ENCODE data around the gene DMBX1. TPM values are rescaled to one million over a fixed set of nuclear protein-coding genes. Genes with fewer than 3 reads are reported as not detected.

The DMBX1 gene
- total RNA-seq, 1 experiment from 2014 or later = 2.3 TPM

DNA sequence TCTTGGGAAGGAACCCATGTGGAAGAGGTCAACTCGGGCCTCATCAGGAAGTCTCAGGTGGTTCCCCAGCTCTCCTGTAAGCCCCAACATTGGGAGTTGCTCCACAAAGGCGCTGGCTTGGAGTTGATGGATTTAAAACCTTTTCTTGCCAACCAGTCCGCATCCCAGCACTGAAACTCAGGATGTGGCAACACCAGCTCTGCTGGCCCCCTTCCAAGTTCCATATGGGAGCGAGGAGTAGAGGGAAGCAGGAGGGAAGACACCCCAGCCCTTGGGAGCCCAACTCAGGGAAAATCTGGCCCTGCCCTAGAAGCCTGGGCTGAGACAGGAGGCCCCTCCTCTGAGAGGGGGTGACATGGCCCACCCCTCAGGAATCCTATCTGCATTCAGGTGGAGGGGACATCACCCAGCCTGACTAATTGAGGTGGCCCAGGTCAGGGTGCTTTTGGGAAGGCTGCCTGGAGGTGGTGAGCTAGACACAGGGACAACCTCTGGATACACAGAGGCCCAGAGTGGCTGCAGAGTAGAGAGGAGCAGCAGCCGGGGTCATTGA, 33.1 kb upstream of the DMBX1 start:
- Histone ChIP-seq H2BK120ac (ENCODE audit: low read depth, low read length, poor library complexity, severe bottlenecking) (no peak overlapping the region), H4K91ac (ENCODE audit: insufficient read length, low read depth, low read length) (no peak overlapping the region), H3K23ac (ENCODE audit: insufficient read length, low read depth, low read length) (no peak overlapping the region), H3K79me1 (ENCODE audit: insufficient read depth, low read depth, low read length, poor library complexity, severe bottlenecking) (no peaks in the 10 kb centered on the region), H3K4me1 (ENCODE audit: insufficient read depth, low read length) (peaks cover 2% of the 10 kb centered on the region; the same call in 1 of the 2 replicates), H3K14ac (ENCODE audit: insufficient read depth, low read length) (no peak overlapping the region; the same call in 1 of the 2 replicates), H4K20me1 (ENCODE audit: control insufficient read depth, insufficient read depth, insufficient read length) (no peaks in the 10 kb centered on the region), H2AK5ac (ENCODE audit: insufficient read length, low read length) (no peak overlapping the region), H3K9me3 (ENCODE audit: control insufficient read depth, low read depth, low read length) (no peaks in the 10 kb centered on the region), H3K9ac (ENCODE audit: extremely low read depth, insufficient read length, low read length) (no peak overlapping the region), H3K4ac (ENCODE audit: low read depth, low read length) (no peak overlapping the region), H3K56ac (ENCODE audit: insufficient read length, low read depth, low read length) (no peak overlapping the region), H3K23me2 (ENCODE audit: insufficient read length, low read depth, low read length, poor library complexity, severe bottlenecking) (no peaks in the 10 kb centered on the region), H3K79me2 (ENCODE audit: insufficient read depth, low read length) (no peaks in the 10 kb centered on the region), H2BK15ac (ENCODE audit: low read depth, low read length) (no peak overlapping the region), H3K27ac (ENCODE audit: insufficient read length, low read depth, low read length) (no peak overlapping the region), H2BK20ac (ENCODE audit: low read depth, low read length, poor library complexity, severe bottlenecking) (no peak overlapping the region), H4K8ac (replicated peaks; ENCODE audit: insufficient read length, low read depth, low read length) (no peak overlapping the region), H4K5ac (ENCODE audit: insufficient read length, low read depth, low read length) (no peak overlapping the region), H2AFZ (ENCODE audit: low read length) (no peak overlapping the region), H3K18ac (ENCODE audit: insufficient read length, low read depth, low read length) (no peak overlapping the region), H2BK5ac (ENCODE audit: insufficient read length, low read length) (no peak overlapping the region), H2BK12ac (ENCODE audit: insufficient read length, low read depth, low read length) (no peak overlapping the region), H3K4me2 (ENCODE audit: insufficient read depth, insufficient read length, low read length) (no peak overlapping the region), H3K27me3 (ENCODE audit: insufficient read depth, low read length) (peaks cover 8% of the 10 kb centered on the region; the same call in 1 of the 2 replicates), H3T11ph (ENCODE audit: low read length) (no peak overlapping the region)
- TF ChIP-seq, protein P1, sequence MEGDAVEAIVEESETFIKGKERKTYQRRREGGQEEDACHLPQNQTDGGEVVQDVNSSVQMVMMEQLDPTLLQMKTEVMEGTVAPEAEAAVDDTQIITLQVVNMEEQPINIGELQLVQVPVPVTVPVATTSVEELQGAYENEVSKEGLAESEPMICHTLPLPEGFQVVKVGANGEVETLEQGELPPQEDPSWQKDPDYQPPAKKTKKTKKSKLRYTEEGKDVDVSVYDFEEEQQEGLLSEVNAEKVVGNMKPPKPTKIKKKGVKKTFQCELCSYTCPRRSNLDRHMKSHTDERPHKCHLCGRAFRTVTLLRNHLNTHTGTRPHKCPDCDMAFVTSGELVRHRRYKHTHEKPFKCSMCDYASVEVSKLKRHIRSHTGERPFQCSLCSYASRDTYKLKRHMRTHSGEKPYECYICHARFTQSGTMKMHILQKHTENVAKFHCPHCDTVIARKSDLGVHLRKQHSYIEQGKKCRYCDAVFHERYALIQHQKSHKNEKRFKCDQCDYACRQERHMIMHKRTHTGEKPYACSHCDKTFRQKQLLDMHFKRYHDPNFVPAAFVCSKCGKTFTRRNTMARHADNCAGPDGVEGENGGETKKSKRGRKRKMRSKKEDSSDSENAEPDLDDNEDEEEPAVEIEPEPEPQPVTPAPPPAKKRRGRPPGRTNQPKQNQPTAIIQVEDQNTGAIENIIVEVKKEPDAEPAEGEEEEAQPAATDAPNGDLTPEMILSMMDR (conservative IDR thresholded peaks at IDR 0.05) = no peak
- WGBS (ENCODE audit: extremely low coverage, insufficient read length, low lambda C conversion rate) = no CpG with 5 or more reads among the region's 5 CpGs
- H3K36me3 Mint-ChIP-seq (ENCODE audit: insufficient read depth in 1 of 3, low read depth in 3 of 3) = no peaks in the 10 kb centered on the region; a peak in 1 of 7 replicates
- no peak overlapping the region for H3K27ac Mint-ChIP-seq
- H3K9me3 Mint-ChIP-seq = peaks cover 0 to 3% of the 10 kb centered on the region in 2 experiments; a peak in 2 of 5 replicates
- DNase-seq = no peak
- peaks cover 29 to 62% of the 10 kb centered on the region in 2 experiments for H3K4me1 Mint-ChIP-seq
- no peak overlapping the region for H3K4me3 Mint-ChIP-seq
- H3K27me3 Mint-ChIP-seq (ENCODE audit: low read depth) = peaks cover 98% of the 10 kb centered on the region
